WERI-Rb-1 (cell line): Measurements from ENCODE around the gene TDP2.

Source experiments
- DNase-seq: peaks from one replicate; pipeline ENCODE4 v3.0.0-alpha.2; 2020
- H3K27ac ChIP-seq: fragments of 250-450 bp; sonication (Bioruptor Pico); 2 replicates; pipeline ENCODE4 v1.5.1; 2020; ENCODE audit warnings: mild to moderate bottlenecking, moderate library complexity
- H3K27me3 ChIP-seq: fragments of 250-450 bp; sonication (Bioruptor Pico); 2 replicates; pipeline ENCODE4 v1.5.1; 2021; ENCODE audit warnings: mild to moderate bottlenecking, low read depth, moderate library complexity; ENCODE audit not compliant: insufficient read depth, severe bottlenecking
- H3K36me3 ChIP-seq: fragments of 250-450 bp; sonication (Bioruptor Pico); 2 replicates; pipeline ENCODE4 v1.5.1; 2020; ENCODE audit warnings: mild to moderate bottlenecking, moderate library complexity
- H3K4me3 ChIP-seq: 2 replicates; pipeline ENCODE4 v1.5.1; 2011; ENCODE audit warnings: low read depth, mild to moderate bottlenecking, control low read depth, low read length
- H3K9me3 ChIP-seq: fragments of 250-450 bp; sonication (Bioruptor Pico); 2 replicates; pipeline ENCODE4 v1.5.1; 2021; ENCODE audit warnings: mild to moderate bottlenecking, moderate library complexity; ENCODE audit not compliant: severe bottlenecking
- CTCF ChIP-seq: IDR thresholded peaks from 2 replicates; pipeline ENCODE4 v1.5.1; 2011; ENCODE audit warnings: low read depth, mild to moderate bottlenecking, control low read depth, inconsistent platforms, low read length

TDP2 gene

DNA sequence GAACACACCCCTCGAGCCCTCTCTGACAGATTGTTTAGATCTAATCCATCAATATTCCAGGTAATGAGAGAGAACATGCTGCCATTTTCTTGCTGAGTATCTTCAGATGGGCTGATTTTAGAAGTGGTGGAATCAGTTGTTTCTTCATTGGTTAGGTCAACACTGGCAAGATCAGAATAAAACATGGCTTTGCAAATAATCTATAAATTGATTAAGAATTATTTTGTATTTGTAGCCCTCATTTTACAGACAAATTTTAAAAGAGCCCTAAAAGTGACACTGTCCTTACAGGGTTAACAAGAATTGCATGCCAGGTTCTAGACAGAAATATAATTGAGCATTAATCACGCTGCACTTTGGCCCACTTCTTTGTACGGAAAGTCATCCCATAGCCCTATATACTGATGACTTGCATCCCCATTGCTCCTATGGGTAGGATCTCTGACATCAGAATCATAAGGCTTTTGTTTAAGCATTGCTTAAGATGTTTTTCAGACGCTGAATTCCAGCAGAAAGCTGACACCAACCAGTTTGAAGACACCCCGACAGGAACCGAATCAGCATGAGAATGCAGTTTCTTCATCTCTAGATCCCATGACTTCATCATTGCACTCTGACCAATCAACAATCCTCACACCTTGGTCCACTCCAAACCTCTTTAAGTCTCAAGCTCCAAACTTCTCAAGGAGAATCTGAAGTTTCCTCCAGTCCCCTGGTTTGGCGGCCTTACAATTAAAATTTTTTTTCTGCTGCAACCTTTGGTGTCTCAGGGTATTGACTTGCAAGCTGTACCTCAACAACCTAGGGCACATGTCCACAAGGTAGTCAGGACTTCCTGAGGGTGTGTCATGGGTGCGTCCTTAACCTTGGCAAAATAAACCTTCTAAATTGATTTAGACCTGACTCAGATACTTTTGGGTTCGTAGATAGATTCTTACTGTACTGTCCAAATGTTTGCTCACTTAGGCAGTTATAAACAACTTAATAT is 7.8 kb downstream of the TDP2 start:
- Histone ChIP-seq H3K27ac (no peak overlapping the region), H3K4me3 (no peak overlapping the region), H3K9me3 (no peaks in the 10 kb centered on the region), H3K36me3 (peaks cover 74% of the 10 kb centered on the region), H3K27me3 (no peaks in the 10 kb centered on the region)
- no peak for TF ChIP-seq CTCF
- no peak for DNase-seq

DNA sequence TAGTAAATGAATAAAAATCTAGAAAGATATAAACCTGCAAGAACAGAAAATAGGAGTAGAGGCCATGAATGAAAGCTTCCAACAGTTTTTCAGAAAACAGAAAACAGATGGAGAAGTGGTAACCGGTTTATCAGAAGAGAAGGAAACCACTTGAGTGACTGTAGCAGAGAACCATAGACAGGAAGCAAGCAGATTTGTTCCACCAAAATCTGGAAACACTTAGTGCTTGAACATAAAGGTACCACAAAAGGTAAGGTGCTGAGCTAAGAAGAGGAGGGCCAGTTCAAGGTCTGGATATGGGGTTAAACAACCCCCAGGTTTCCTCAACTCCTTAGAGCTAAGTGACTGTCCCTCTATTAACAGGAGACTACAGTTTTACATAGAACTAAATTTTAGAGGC is 11.5 kb downstream of the TDP2 start:
- H3K4me3 ChIP-seq: no peak overlapping the region
- no peak overlapping the region for H3K27ac ChIP-seq
- no peaks in the 10 kb centered on the region for H3K9me3 ChIP-seq
- H3K36me3 ChIP-seq: peaks cover 79% of the 10 kb centered on the region
- no peaks in the 10 kb centered on the region for H3K27me3 ChIP-seq
- DNase-seq: no peak
- no peak for TF ChIP-seq CTCF

- H3K27ac ChIP-seq: no peak overlapping the region
These were observed 16.3 kb downstream of the TDP2 start for GRCh38 chr6:24650365-24650764.

DNA sequence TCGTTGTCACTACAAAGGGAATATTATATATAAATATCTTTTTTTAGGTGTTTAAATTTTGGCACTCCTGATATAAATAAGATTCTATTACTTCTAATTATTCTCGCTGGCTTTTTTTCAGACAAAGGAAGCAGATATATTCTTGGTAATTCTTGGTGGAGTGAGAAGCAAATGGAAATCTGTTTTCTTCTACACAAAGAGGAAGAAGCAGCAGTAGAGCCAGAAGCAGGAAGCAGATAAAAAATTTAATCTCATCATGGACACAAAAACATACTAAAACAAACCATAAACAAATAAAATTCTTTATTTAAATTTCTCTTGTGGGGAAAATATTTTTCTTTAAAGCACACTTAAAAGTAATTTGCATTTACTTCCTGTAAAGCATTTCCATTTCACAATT is 17.0 kb downstream of the TDP2 start:
- no peak for TF ChIP-seq CTCF
- DNase-seq: no peak
- H3K27ac ChIP-seq: no peak overlapping the region
- H3K4me3 ChIP-seq: no peak overlapping the region
- peaks cover 52% of the 10 kb centered on the region for H3K36me3 ChIP-seq
- H3K27me3 ChIP-seq: no peaks in the 10 kb centered on the region
- H3K9me3 ChIP-seq: no peaks in the 10 kb centered on the region

More at GRCh38 chr6:24650365-24650764, 16.3 kb downstream of the TDP2 start:
- DNase-seq: no peak
- Histone ChIP-seq H3K36me3 (peaks cover 59% of the 10 kb centered on the region), H3K4me3 (no peak overlapping the region), H3K27me3 (no peaks in the 10 kb centered on the region), H3K9me3 (no peaks in the 10 kb centered on the region)
- no peak for TF ChIP-seq CTCF

DNA sequence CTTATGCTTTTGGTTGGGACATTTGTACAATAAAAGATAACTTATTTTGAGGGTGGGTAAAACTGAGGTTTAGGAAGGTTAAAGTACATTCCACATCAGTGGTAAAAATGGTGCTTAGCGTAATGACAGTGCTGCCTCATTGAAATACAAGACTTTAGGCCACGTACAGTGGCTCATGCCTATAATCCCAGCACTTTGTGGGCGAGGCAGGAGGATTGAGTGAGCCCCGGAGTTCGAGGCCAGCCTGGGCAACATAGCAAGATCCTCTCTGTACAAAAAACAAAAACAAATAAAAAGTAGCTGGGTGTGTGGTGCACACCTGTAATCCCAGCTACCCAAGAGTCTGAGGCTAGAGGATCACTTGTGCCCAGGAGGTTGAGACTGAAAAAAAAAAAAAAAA is 18.4 kb downstream of the TDP2 start:
- Histone ChIP-seq H3K27ac (no peak overlapping the region), H3K36me3 (peaks cover 39% of the 10 kb centered on the region), H3K9me3 (no peaks in the 10 kb centered on the region), H3K27me3 (no peaks in the 10 kb centered on the region), H3K4me3 (no peak overlapping the region)
- no peak for DNase-seq
- TF ChIP-seq CTCF: no peak
